Cardiac fibroblast (primary cell): ENCODE results near the gene TENM4.
A peak's percentile ranks its signal among the peaks of the same experiment; 100 is the strongest.

ENCODE experiments used
- DNase-seq, 2 donors: peaks; one replicate each; pipeline versions ENCODE4 v3.0.0 to v3.0.0-alpha.2; 2010; ENCODE audit warnings: low read depth in 2 of 2
- H3K4me3 ChIP-seq, 2 donors: replicated peaks in 1 of 2; 1 replicate in 1 of 2; 2 replicates in 1 of 2; pipeline ENCODE4 v1.5.1; 2011; ENCODE audit warnings: low read depth in 2 of 2, low read length in 2 of 2, mild to moderate bottlenecking in 2 of 2, moderate library complexity in 1 of 2
- CTCF ChIP-seq: IDR thresholded peaks from one replicate; pipeline ENCODE4 v1.5.1; 2011; ENCODE audit warnings: low read depth, mild to moderate bottlenecking, low read length, inconsistent platforms

Gene TENM4

GRCh38 chr11:79066456-79067351 lies 374.1 kb downstream of the TENM4 start:
- no peak overlapping the region for H3K4me3 ChIP-seq
- TF ChIP-seq CTCF, result no peak
- DNase-seq, result peak in 1 of 2 donors; percentile 26

GRCh38 chr11:79062814-79063762 lies 377.7 kb downstream of the TENM4 start:
- TF ChIP-seq CTCF, result peak; percentile 42

GRCh38 chr11:79060081-79060953 lies 380.5 kb downstream of the TENM4 start:
- no peak for TF ChIP-seq CTCF
- DNase-seq, result peak in 1 of 2 donors; percentile 8
- no peak overlapping the region for H3K4me3 ChIP-seq

More at GRCh38 chr11:79062814-79063762, 377.7 kb downstream of the TENM4 start:
- H3K4me3 ChIP-seq, result no peak overlapping the region
- DNase-seq, result peak; percentile 37 to 50

- no peak overlapping the region for H3K4me3 ChIP-seq
- TF ChIP-seq CTCF, result no peak
- DNase-seq, result no peak
These were observed 381.7 kb downstream of the TENM4 start for GRCh38 chr11:79059141-79059540.

- H3K4me3 ChIP-seq, result no peak overlapping the region
- DNase-seq, result peak; percentile 38 to 71
- TF ChIP-seq CTCF, result no peak
These were observed 384.8 kb downstream of the TENM4 start for GRCh38 chr11:79055856-79056631.
